Epidermal melanocyte (primary cell): ENCODE data around the gene FLAD1.

Experiments
- DNase-seq: peaks from one replicate; pipeline ENCODE4 v3.0.0; 2011; ENCODE audit warnings: low spot score; ENCODE audit not compliant: insufficient read length

The FLAD1 gene

DNA sequence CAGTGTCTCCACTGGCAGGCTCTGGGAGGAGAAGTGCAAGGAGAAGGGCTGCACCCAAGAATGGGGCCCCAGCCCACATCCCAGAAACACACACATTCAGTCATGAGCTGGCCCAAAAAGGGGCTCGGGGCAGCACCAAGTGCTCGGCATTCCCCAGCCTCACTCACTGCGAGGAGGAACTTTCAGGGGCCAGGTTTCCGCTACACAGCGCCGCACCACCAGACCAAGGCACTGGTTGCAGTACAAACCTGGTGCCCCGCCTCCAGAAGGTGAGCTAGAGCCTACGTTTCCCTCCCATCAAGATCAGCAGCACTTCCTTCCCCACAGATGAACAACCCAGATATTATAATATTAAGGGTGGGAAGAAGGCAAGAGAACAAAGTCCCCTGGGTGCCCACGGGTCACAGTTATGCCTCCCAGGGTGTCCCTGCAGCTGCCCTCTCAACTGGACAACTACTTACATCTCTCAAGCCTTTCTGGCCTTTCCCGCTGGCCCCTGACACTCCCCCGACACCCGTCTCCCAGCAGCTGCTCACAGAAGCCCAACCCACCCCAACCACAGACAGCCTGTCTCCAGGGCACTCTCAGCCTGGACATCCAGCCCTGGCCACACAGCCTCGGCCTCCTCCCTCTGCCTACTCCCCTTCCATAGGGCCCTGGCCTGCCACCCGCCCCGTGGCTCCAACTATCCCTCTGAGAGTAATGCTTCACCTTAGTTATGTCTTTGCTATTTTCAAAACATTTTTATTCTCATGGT lies 31.1 kb upstream of the FLAD1 start:
- no peak for DNase-seq

DNA sequence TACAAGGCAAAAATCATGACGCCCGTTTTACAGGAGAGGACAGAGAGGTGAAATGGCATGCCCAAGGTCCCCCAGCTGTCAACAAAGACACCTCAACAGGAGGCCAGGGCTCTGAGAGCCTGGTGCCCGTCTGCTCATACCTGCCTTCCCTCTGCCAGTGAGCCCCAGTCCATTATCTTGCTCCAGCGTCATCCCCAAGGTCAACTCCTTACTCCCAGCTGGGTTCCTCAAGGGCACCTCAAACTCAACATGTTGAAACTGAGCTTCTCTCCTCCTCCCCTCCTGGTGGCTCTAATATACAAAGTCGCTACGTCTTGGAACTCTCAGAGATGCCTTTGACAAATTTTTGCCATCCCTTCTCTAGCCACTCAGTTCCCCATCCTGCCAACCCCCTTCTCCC lies 30.5 kb upstream of the FLAD1 start:
- DNase-seq, result no peak

GRCh38 chr1:154953611-154954038 lies 29.5 kb upstream of the FLAD1 start:
- no peak for DNase-seq

GRCh38 chr1:154954541-154954940 lies 28.6 kb upstream of the FLAD1 start:
- DNase-seq, result no peak

GRCh38 chr1:154955039-154955717 lies 28.0 kb upstream of the FLAD1 start:
- no peak for DNase-seq

- peak; percentile 99 for DNase-seq
These were observed 27.2 kb upstream of the FLAD1 start, which contains the start of gene PBXIP1 for GRCh38 chr1:154955718-154956543. TSS of gene PBXIP1 (minus strand) at chr1:154956099. CDS start at chr1:154953721, 2,378 bp downstream.

DNA sequence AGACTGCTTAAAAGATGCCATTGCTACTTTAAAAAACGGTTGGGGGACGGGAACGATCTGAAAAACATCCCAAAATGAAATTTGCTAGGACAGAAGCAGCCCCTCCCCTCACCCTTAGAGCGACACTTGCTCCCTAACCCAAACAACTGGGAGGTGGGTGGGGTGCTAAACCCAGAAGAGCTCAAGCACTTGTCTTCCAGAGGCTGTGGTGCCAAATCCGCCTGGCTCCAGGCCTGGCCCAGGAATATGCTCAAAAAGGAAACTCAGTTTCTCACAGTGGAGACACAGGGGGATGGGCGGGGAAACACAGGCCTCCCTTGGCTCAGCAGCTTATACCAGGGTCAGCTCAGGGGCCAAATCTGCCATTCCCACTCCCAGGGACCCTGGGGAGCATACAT lies 26.6 kb upstream of the FLAD1 start:
- DNase-seq, result no peak

GRCh38 chr1:154957091-154957657 lies 26.0 kb upstream of the FLAD1 start:
- DNase-seq, result no peak

DNA sequence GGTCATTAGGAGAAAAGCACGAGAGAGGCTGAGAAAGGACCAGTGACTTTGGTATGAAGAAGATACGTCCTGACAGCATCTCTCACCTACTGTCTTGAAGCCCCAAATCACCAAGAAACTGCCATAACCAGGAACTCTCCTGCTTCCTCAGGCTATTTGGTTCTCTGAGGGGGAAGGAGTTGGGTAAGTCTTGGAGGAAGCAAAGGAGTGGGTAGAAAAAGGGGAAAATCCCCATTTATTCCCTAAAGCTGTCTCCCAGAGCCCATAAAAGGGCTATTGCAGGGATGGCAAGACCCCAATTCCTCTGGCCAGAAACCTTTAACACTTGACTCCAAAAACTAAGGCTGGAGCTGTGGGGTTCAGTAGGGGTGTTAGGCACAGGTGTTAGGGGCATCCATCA lies 25.1 kb upstream of the FLAD1 start:
- no peak for DNase-seq

DNA sequence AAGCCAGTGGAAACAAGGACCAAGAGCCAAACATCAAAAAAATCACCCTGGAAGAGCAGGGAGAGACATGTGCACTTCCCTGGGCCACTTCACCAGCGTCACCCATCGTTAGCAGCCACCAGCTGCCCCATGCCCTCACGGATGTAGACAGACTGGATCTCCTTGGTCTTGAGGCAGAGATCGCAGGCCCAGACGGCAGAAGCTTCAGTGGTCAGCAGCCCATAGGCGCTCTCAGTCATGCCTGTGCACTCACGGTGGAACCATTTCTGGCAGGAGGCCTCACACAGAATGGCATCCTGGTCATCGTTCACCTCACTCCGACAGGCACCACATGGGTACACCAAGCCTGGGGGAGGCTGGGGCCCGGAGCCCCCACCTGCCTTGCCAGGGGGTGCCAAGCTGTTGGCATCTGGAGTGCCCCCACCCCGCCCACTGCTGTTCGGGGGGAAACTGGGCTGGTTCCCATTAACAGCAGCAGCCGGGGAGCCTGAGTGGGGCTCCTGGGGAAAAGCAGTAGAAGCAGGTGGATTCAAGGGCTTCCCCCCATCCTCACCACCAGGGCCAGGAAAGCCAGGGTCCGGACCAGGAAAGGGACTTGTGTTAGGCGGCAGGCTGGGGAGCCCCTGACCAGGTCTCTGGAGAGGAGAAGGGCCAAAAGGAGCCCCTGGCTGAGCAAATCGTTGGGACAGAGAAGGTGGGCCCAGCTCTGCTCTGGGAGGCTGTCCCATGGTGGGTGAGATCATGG lies 24.3 kb upstream of the FLAD1 start:
- no peak for DNase-seq

GRCh38 chr1:154959426-154959780 lies 23.7 kb upstream of the FLAD1 start:
- no peak for DNase-seq

- no peak for DNase-seq
These were observed 22.6 kb upstream of the FLAD1 start for GRCh38 chr1:154960446-154961136.

DNA sequence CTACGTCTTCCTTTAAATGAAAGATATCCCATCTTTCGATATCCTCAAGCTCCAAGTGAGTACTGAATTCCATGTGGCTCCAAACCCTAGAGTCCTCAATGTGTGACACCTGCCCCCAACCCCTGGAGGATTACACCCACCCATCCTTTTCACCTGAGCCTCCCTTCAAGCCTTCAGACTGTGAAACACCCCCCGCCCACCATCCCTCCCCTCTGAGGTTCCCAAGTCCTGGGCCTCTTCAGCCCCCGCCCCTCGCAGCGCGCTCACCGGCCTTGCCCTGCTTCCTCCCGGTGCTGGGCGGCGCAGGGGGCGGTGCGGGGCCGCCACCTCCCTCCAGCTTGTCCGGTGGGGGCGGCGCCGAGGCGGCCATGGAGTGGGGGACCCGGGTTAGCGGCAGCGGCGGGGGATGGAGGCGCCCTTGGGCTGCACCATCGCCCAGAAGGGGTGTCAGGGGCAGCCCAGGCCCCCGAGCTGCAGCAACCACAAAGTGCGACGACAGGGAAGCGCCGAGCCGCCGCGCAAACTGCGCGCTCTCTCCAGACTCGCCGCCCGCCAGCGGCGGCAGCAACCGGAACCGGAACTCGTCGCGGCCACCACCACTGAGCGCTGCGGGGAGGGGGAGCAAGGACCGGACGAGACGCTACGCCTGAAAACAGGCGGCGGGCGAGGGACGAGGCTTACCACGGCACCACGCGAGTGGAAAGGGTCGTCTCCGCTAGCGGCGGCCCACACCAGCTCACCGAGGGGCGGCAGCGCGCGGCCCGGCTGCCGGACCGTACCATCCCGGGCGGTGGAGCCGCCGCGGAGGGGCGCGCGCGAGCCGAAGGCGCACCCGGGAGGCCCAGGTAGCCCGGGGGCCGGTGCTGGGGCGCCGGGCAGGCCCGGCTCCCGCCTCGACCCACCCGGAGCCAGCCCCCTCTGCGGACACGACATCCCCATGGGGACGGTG lies 21.7 kb upstream of the FLAD1 start, which contains the start of gene PYGO2:
TSS of gene PYGO2 (minus strand) at position 576 of the 949 bp plus-strand sequence. CDS start at position 370, 206 bp downstream.
- peak; percentile 78 for DNase-seq

- DNase-seq, result no peak
These were observed 20.9 kb upstream of the FLAD1 start for GRCh38 chr1:154962156-154962749.

- no peak for DNase-seq
These were observed 20.3 kb upstream of the FLAD1 start for GRCh38 chr1:154962795-154963330.

DNA sequence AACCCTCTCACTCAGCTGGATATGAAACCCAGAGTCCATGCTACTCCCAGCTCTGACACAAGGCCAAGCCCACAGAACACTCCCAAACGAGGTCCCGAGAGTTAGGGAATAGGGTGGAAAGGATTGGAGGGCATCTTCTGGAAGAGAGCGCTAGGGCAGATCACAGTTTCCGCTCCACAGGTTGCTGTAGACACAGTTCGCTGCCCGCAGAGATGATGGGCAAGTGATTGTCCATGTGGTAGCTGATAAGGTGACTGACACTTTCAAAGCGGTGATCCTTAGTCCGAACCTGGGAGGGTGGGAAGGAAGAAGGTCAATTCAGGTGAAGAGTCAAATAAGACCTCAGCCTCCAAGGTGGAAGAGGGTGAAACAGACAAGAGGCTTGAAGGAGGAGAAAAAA lies 19.5 kb upstream of the FLAD1 start:
- no peak for DNase-seq

- DNase-seq, result no peak
These were observed 18.8 kb upstream of the FLAD1 start for GRCh38 chr1:154964359-154964758.

DNA sequence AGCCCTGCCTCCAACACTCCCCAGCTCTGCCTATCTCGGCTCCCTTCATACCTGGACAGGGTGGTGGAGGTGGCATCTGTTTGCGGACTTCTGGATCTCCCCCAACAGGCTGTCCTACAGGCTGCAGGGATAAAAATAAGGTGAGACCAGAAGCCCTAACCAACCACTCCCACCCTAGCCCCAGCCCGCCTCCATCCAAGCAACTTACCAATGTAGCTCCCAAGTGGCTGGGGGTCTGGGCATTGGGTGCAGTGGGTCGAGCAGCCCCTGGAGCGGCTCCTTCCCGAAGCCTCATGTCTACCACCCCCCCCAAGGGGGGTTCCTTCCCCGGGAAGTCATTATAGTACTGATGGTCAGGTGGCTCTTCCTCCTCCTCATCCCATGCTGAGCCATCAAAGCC lies 17.0 kb upstream of the FLAD1 start:
- DNase-seq, result no peak
